ENCODE measurements around the gene TMEM94. TPM values are rescaled to one million over a fixed set of nuclear protein-coding genes. Genes with fewer than 3 reads are reported as not detected.

TMEM94 gene
- total RNA-seq, 1 experiment from 2014 or later: 67.0 TPM

DNA sequence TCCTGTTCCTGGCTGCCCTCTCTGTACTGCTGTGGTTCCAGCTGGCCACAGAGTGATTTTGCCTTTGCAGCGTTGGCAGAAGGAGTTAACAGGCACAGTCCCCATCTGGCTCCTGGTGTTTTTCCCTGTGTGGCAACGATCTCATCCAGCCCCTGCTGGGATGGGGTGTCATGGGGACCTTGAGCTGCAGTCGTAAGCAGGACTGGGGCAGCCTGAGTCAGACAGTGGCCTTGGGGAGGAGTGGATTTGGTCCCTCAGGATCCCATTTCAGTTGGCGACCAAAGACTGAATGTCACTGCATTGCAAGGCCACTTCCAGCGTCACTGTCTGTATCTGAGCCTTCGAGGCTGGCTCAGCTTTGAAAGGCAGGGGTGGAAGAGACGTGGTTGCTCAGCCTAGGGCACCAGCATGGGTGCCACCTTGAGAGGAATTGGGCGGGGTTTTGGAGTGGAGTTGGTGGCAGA, 11.9 kb downstream of the TMEM94 start:
- H3K9me3 ChIP-seq (ENCODE audit: low read depth, low read length, poor library complexity, severe bottlenecking): no peaks in the 10 kb centered on the region
- intact Hi-C loops (cut with micrococcal nuclease; ENCODE audit: unreplicated experiment): no loop called here
- BruUV-seq (replicated peaks): no TSS peak
- ChIA-PET CTCF (interaction anchor here (0.5 kb wide), 1 partner anchor 28 kb away, joined by 7 read pairs; no protein-coding TSS in a partner anchor), POLR2A (ENCODE audit: low non-redundant PET) (no interaction called here)
- H3K4me1 ChIP-seq (ENCODE audit: insufficient read depth, low read length, poor library complexity, severe bottlenecking): no peaks in the 10 kb centered on the region
- H3K27ac ChIP-seq (ENCODE audit: low read depth, low read length, poor library complexity, severe bottlenecking): no peak overlapping the region
- TF ChIP-seq CTCF (conservative IDR thresholded peaks at IDR 0.05; ENCODE audit: low read depth, low read length) (no peak), EZH2 (IDR thresholded peaks at IDR 0.05; ENCODE audit: borderline replicate concordance, low read depth, low read length, poor library complexity, severe bottlenecking) (no peak)
- H3K27me3 ChIP-seq (replicated peaks; ENCODE audit: insufficient read depth, low read depth, low read length, poor library complexity): no peaks in the 10 kb centered on the region
- no peak for DNase-seq (ENCODE audit: low spot score)
- peaks cover 12% of the 10 kb centered on the region for H3K36me3 ChIP-seq (ENCODE audit: insufficient read depth, low read length, poor library complexity, severe bottlenecking)
- H3K4me3 ChIP-seq (ENCODE audit: low read depth, low read length, poor library complexity, severe bottlenecking): no peak overlapping the region

DNA sequence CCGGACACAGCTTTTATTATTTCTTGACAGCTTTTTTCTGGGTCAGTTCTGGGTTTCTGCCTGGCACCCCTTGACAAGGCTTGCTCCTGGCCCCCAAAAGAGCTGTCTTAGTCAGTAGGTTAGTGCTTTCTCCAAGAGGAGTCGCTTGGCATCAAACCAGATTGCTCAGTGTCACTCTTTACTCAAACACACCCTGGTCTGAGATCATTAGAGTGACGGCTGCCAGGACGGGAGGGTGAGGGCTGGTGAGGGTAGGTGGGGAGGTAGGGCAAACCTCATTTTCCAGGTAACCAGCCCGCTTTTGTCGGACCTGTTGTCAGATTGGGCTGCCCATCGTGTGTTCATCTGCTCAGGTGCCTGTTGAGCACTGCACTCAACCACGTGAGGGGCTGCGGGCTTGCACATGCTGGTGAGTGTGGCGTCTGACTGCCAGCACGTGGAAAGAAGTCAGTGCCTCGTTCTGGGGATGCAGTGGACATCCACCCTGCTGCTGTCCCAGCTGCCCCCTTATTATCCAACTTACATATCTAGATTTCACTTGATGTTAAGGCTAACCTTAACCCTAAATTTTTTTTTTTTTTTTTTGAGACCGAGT, 12.4 kb downstream of the TMEM94 start:
- Histone ChIP-seq H3K36me3 (ENCODE audit: insufficient read depth, low read length, poor library complexity, severe bottlenecking) (peaks cover 12% of the 10 kb centered on the region), H3K9me3 (ENCODE audit: low read depth, low read length, poor library complexity, severe bottlenecking) (no peaks in the 10 kb centered on the region), H3K4me3 (ENCODE audit: low read depth, low read length, poor library complexity, severe bottlenecking) (no peak overlapping the region), H3K27me3 (replicated peaks; ENCODE audit: insufficient read depth, low read depth, low read length, poor library complexity) (no peaks in the 10 kb centered on the region), H3K27ac (ENCODE audit: low read depth, low read length, poor library complexity, severe bottlenecking) (no peak overlapping the region), H3K4me1 (ENCODE audit: insufficient read depth, low read length, poor library complexity, severe bottlenecking) (no peaks in the 10 kb centered on the region)
- ChIA-PET POLR2A (ENCODE audit: low non-redundant PET) (no interaction called here), CTCF (interaction anchor here (0.5 kb wide), 1 partner anchor 28 kb away, joined by 7 read pairs; no protein-coding TSS in a partner anchor)
- TF ChIP-seq CTCF (conservative IDR thresholded peaks at IDR 0.05; ENCODE audit: low read depth, low read length): no peak
- TF ChIP-seq EZH2 (IDR thresholded peaks at IDR 0.05; ENCODE audit: borderline replicate concordance, low read depth, low read length, poor library complexity, severe bottlenecking): no peak
- intact Hi-C loops (cut with micrococcal nuclease; ENCODE audit: unreplicated experiment): no loop called here
- no TSS peak for BruUV-seq (replicated peaks)
- no peak for DNase-seq (ENCODE audit: low spot score)

GRCh38 chr17:75471207-75471606, 14.8 kb downstream of the TMEM94 start:
- intact Hi-C loops (cut with micrococcal nuclease; ENCODE audit: unreplicated experiment): no loop called here
- Histone ChIP-seq H3K36me3 (ENCODE audit: insufficient read depth, low read length, poor library complexity, severe bottlenecking) (peaks cover 12% of the 10 kb centered on the region), H3K4me3 (ENCODE audit: low read depth, low read length, poor library complexity, severe bottlenecking) (no peak overlapping the region), H3K9me3 (ENCODE audit: low read depth, low read length, poor library complexity, severe bottlenecking) (no peaks in the 10 kb centered on the region), H3K27ac (ENCODE audit: low read depth, low read length, poor library complexity, severe bottlenecking) (no peak overlapping the region), H3K27me3 (replicated peaks; ENCODE audit: insufficient read depth, low read depth, low read length, poor library complexity) (no peaks in the 10 kb centered on the region), H3K4me1 (ENCODE audit: insufficient read depth, low read length, poor library complexity, severe bottlenecking) (no peaks in the 10 kb centered on the region)
- no peak for DNase-seq (ENCODE audit: low spot score)
- ChIA-PET POLR2A (ENCODE audit: low non-redundant PET) (no interaction called here), CTCF (interaction anchor here (0.7 kb wide), 1 partner anchor 10 kb away, joined by 3 read pairs; no protein-coding TSS in a partner anchor)
- BruUV-seq (replicated peaks): no TSS peak
- TF ChIP-seq CTCF (conservative IDR thresholded peaks at IDR 0.05; ENCODE audit: low read depth, low read length) (no peak), EZH2 (IDR thresholded peaks at IDR 0.05; ENCODE audit: borderline replicate concordance, low read depth, low read length, poor library complexity, severe bottlenecking) (no peak)

Measured in A673 (cell line).